Body of pancreas (tissue), 4 donors: ENCODE measurements around the gene SYNE2.

Experiments
- CTCF ChIP-seq, 7 experiments: fragments of 450-650 bp in 4 of 7; fragments of 200-600 bp in 3 of 7; sonication (generic) in 3 of 7; IDR thresholded peaks; one replicate each; pipeline ENCODE4 v1.5.1; 2016 to 2019; ENCODE audit warnings: antibody characterized with exemption in 7 of 7
- POLR2A ChIP-seq, 3 donors: fragments of 450-650 bp; IDR thresholded peaks; one replicate each; pipeline ENCODE4 v1.6.1; 2016; ENCODE audit warnings: antibody characterized with exemption in 3 of 3, mild to moderate bottlenecking in 2 of 3

- TF ChIP-seq CTCF (IDR thresholded peaks at IDR 0.05), result no peak
- TF ChIP-seq POLR2A (IDR thresholded peaks at IDR 0.05), result no peak
These were observed 342.4 kb downstream of the SYNE2 start for GRCh38 chr14:64195199-64195598.
